A549 (cell line): ENCODE results near the gene KSR2. TPM values are rescaled to one million over a fixed set of nuclear protein-coding genes. Genes with fewer than 3 reads are reported as not detected.

ENCODE experiments used
- ATAC-seq, 2 experiments: fragments of 200-7000 bp in 1 of 2; fragments of >200 bp in 1 of 2; cut with Nextera tagmentation in 1 of 2; cut with Tn5 transposase in 1 of 2; 3 replicates each; pipeline versions ENCODE4 v1.8.0 to v1.9.1; 2018 to 2020; ENCODE audit warnings: mild to moderate bottlenecking in 1 of 2, moderate library complexity in 1 of 2
- CTCF ChIA-PET: fragments of 300-600 bp; sonication (Branson Sonifier 250); formaldehyde crosslinking; extraction: SDS; loops from one replicate; lab custom pipeline; 2021; ENCODE audit warnings: antibody characterized with exemption, inconsistent platforms; lab: Yijun Ruan, JAX
- POLR2A ChIA-PET: fragments of 350-600 bp; formaldehyde crosslinking; extraction: SDS; loops from one replicate; lab custom pipeline; 2021; ENCODE audit warnings: antibody characterized with exemption, inconsistent platforms; lab: Yijun Ruan, JAX
- DNase-seq, 2 experiments: peaks; one replicate each; pipeline versions ENCODE4 v3.0.0 to v3.0.0-alpha.2; 2011 to 2016; ENCODE audit warnings: low read depth in 1 of 2, low spot score in 1 of 2
- FAIRE-seq: peaks from 2 replicates; lab custom pipeline; 2011; peaks lifted over from hg19 to GRCh38; lab: Jason Lieb, UNC
- H3K27ac ChIP-seq, 2 experiments: fragments of >200 bp; sonication (Bioruptor Twin); formaldehyde crosslinking; 3 replicates each; pipeline ENCODE4 v1.5.1; 2016 to 2017
- H3K4me1 ChIP-seq: fragments of >200 bp; sonication (Bioruptor Twin); formaldehyde crosslinking; 3 replicates; pipeline ENCODE4 v1.6.1; 2016
- H3K4me2 ChIP-seq: fragments of >200 bp; sonication (Bioruptor Twin); formaldehyde crosslinking; 3 replicates; pipeline ENCODE4 v1.6.1; 2016
- H3K4me3 ChIP-seq: fragments of >200 bp; sonication (Bioruptor Twin); formaldehyde crosslinking; 3 replicates; pipeline ENCODE4 v1.5.1; 2016
- H3K9me3 ChIP-seq: fragments of >200 bp; sonication (Bioruptor Twin); formaldehyde crosslinking; 3 replicates; pipeline ENCODE4 v1.6.1; 2016
- BCL3 ChIP-seq: fragments of >200 bp; sonication (Bioruptor Twin); formaldehyde crosslinking; IDR thresholded peaks from 3 replicates; pipeline ENCODE4 v1.6.1; 2016
- BHLHE40 ChIP-seq: IDR thresholded peaks from 2 replicates; pipeline ENCODE4 v1.6.1; 2012; ENCODE audit warnings: low read depth, low read length, inconsistent platforms
- CBX2 ChIP-seq: fragments of 200-600 bp; sonication (generic); IDR thresholded peaks from 2 replicates; pipeline ENCODE4 v1.6.1; 2016; ENCODE audit warnings: low read depth, mild to moderate bottlenecking, borderline replicate concordance
- ELK1 ChIP-seq: fragments of 150-350 bp; IDR thresholded peaks from 2 replicates; pipeline ENCODE4 v1.6.1; 2014; ENCODE audit warnings: low read depth, mild to moderate bottlenecking, low read length
- FOXS1 ChIP-seq: fragments of 250-450 bp; sonication (Bioruptor Pico); IDR thresholded peaks from 2 replicates; pipeline ENCODE4 v1.5.0; 2020; ENCODE audit warnings: mild to moderate bottlenecking, moderate library complexity
- HEYL ChIP-seq: fragments of 250-450 bp; sonication (Bioruptor Pico); IDR thresholded peaks from 2 replicates; pipeline ENCODE4 v1.8.0; 2021; ENCODE audit warnings: mild to moderate bottlenecking, moderate library complexity
- HOXB13 ChIP-seq: fragments of 250-450 bp; sonication (Bioruptor Pico); IDR thresholded peaks from 2 replicates; pipeline ENCODE4 v1.5.0; 2020; ENCODE audit warnings: low read depth, mild to moderate bottlenecking, moderate library complexity
- HOXB5 ChIP-seq: fragments of 250-450 bp; sonication (Bioruptor Pico); IDR thresholded peaks from 2 replicates; pipeline ENCODE4 v1.5.0; 2020; ENCODE audit warnings: mild to moderate bottlenecking, moderate library complexity
- JUNB ChIP-seq: fragments of >200 bp; sonication (Bioruptor Twin); formaldehyde crosslinking; IDR thresholded peaks from 2 replicates; pipeline ENCODE4 v1.6.1; 2016
- KDM1A ChIP-seq: fragments of 200-600 bp; sonication (generic); IDR thresholded peaks from 2 replicates; pipeline ENCODE4 v1.6.1; 2016; ENCODE audit warnings: low read depth, mild to moderate bottlenecking
- RAD21 ChIP-seq, 2 experiments: fragments of >200 bp in 1 of 2; sonication (Bioruptor Twin) in 1 of 2; formaldehyde crosslinking in 1 of 2; IDR thresholded peaks in 1 of 2; conservative IDR thresholded peaks in 1 of 2; 2 replicates in 1 of 2; 3 replicates in 1 of 2; pipeline ENCODE4 v1.6.1; 2012 to 2018; ENCODE audit warnings: inconsistent platforms in 1 of 2
- RNF2 ChIP-seq: fragments of 200-600 bp; sonication (generic); IDR thresholded peaks from 2 replicates; pipeline ENCODE4 v1.6.1; 2016; ENCODE audit warnings: low read depth, mild to moderate bottlenecking, antibody characterized with exemption, moderate library complexity, borderline replicate concordance
- TP53 ChIP-seq: fragments of 250-450 bp; sonication (Bioruptor Pico); IDR thresholded peaks from 2 replicates; pipeline ENCODE4 v1.5.0; 2021; ENCODE audit warnings: mild to moderate bottlenecking, moderate library complexity
- USF2 ChIP-seq: fragments of 450-650 bp; IDR thresholded peaks from 2 replicates; pipeline ENCODE4 v1.6.1; 2014; ENCODE audit warnings: antibody characterized with exemption
- ZSCAN20 ChIP-seq: fragments of 250-450 bp; sonication (Bioruptor Pico); IDR thresholded peaks from 2 replicates; pipeline ENCODE4 v1.8.0; 2022; ENCODE audit warnings: mild to moderate bottlenecking, moderate library complexity
- WGBS: methylation state at CpG from one replicate; pipeline ENCODE4 v1.1.6; 2017; ENCODE audit errors: missing lambda C conversion rate; 5-methylcytosine and 5-hydroxymethylcytosine counted together
- polyA plus RNA-seq, 4 experiments: library from polyadenylated mRNA; depleted of rRNA in 3 of 4; stranded (reverse); fragments of >200 nt; fragmentation: RNase III in 1 of 4; extraction: RNeasy Plus Mini Kit Qiagen cat#74134 plus additional on column Dnase treatment in 1 of 4; gene quantifications; 2 replicates in 3 of 4; 3 replicates in 1 of 4; pipeline ENCODE4 v1.2.3, GENCODE V29; 2011 to 2017
- TF ChIP-seq, protein P1 (sequence below): fragments of 250-450 bp; sonication (Bioruptor Pico); IDR thresholded peaks from 2 replicates; pipeline ENCODE4 v1.5.0; 2020; ENCODE audit warnings: low read depth, mild to moderate bottlenecking, moderate library complexity

Gene KSR2
- polyA plus RNA-seq, 2 of the 4 experiments (the other 2 are of a cell fraction): 0.37 to 1.2 TPM

DNA sequence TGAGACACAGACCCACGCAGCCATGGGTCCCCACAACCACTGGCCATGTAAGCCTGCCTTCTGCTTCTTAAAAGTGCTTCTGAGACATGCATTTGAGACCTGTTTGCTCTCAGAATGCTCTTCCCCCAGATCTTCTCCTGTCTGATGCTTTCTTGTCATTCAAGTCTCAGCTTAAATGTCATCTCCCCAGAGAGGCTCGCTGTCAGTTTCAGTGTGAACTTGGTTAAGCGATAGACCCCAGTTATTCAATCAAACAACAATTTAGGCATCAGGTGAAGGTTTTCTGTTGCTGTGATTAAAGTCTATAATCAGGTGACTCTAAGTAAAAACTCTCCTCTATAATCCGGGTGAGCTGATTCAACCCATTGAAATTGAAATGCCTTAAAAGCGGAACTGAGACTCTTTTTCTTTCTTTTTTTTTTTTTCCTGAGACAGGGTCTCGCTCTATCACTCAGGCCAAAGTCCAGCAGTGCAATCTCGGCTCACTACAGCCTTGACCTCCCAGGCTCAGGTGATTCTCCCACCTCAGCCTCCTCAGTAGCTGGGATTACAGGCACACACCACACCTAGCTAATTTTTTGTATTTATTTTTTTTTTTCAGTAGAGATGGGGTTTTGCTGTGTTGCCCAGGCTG lies 123.4 kb downstream of the KSR2 start:
- no peak for DNase-seq
- ChIA-PET POLR2A (no interaction called here), CTCF (interaction anchor here (1.5 to 19.1 kb wide), 4 partner anchors 8 to 632 kb away, joined by 3 to 287 read pairs (median 80); no protein-coding TSS in a partner anchor)
- Histone ChIP-seq H3K27ac (no peak overlapping the region), H3K4me1 (no peaks in the 10 kb centered on the region), H3K4me3 (no peak overlapping the region), H3K9me3 (peaks cover 12% of the 10 kb centered on the region), H3K4me2 (no peak overlapping the region)
- FAIRE-seq: no peak
- no peak for ATAC-seq
- no peak for TF ChIP-seq HOXB5 (CRISPR knock-in tag)
- TF ChIP-seq FOXS1: no peak
- TF ChIP-seq BCL3: no peak
- no peak for TF ChIP-seq HEYL (CRISPR knock-in tag)
- TF ChIP-seq BHLHE40: no peak
- TF ChIP-seq RAD21 (conservative IDR thresholded peaks at IDR 0.05 in 1 of 2, IDR thresholded peaks at IDR 0.05 in 1 of 2): no peak
- no peak for TF ChIP-seq TP53 (CRISPR knock-in tag)
- TF ChIP-seq, all 56 proteins: peak for 0
- 40% methylated on average over 7 of the region's 7 CpGs for WGBS

DNA sequence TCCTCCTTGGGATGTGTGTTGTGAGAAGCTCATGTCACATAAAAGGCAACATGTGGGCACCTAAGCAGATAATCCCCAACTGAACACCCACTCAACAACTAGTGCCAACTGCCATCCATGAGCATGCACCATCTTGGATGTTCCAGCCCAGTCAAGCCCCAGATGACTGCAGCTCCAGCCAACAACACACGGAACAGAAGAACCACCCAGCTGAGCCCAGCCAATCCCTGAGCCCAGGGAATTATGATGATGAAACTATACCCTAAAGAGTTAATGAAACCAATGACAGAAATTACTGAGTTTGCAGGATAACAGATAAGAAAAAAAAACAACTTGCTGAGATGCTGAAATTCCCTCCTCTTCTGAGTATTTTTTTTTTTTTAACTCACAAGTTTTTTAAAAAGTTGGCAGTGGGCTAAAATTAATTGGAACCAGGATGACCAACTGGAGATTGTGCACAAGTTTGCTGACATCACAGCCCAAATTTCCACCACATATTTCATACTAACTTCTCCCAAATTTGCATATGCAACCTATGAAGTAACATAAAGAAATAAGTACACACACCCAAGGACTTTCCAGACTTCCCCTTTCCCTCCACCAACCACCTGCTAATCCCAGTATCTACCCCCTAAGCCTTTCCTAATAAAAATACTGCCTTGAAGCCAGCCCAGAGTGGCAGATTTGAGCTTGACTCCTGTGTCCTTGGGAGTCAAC lies 124.5 kb downstream of the KSR2 start:
- ChIA-PET CTCF (interaction anchor here (0.5 to 19.1 kb wide), 9 partner anchors 10 to 630 kb away, joined by 3 to 287 read pairs (median 5); no protein-coding TSS in a partner anchor), POLR2A (no interaction called here)
- TF ChIP-seq HOXB13 (CRISPR knock-in tag): no peak
- TF ChIP-seq FOXS1: no peak
- TF ChIP-seq, protein P1, sequence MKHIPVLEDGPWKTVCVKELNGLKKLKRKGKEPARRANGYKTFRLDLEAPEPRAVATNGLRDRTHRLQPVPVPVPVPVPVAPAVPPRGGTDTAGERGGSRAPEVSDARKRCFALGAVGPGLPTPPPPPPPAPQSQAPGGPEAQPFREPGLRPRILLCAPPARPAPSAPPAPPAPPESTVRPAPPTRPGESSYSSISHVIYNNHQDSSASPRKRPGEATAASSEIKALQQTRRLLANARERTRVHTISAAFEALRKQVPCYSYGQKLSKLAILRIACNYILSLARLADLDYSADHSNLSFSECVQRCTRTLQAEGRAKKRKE (CRISPR knock-in tag): no peak
- no peak for TF ChIP-seq CBX2
- TF ChIP-seq ZSCAN20 (CRISPR knock-in tag): no peak
- no peak for TF ChIP-seq ELK1
- no peak for TF ChIP-seq BCL3
- no peak for TF ChIP-seq JUNB
- TF ChIP-seq KDM1A: no peak
- TF ChIP-seq RNF2: no peak
- TF ChIP-seq USF2: no peak
- Histone ChIP-seq H3K27ac (no peak overlapping the region), H3K4me3 (no peak overlapping the region), H3K4me2 (no peak overlapping the region), H3K4me1 (no peaks in the 10 kb centered on the region), H3K9me3 (peaks cover 12% of the 10 kb centered on the region)
- WGBS: 7% methylated on average over 1 of the region's 1 CpG
- no peak for ATAC-seq
- DNase-seq: no peak
- FAIRE-seq: no peak
